Fibroblast of skin of right biceps (primary cell): ENCODE data around the gene PARN.
A peak's percentile ranks its signal among the peaks of the same experiment; 100 is the strongest.
"Not testable (repeated sequence)": the region's sequence is repeated elsewhere in the genome, so short reads cannot be mapped to it uniquely, and the experiment has no call there.

Source experiments
- DNase-seq: peaks from one replicate; pipeline ENCODE4 v3.0.0-alpha.2; 2013

The PARN gene

DNA sequence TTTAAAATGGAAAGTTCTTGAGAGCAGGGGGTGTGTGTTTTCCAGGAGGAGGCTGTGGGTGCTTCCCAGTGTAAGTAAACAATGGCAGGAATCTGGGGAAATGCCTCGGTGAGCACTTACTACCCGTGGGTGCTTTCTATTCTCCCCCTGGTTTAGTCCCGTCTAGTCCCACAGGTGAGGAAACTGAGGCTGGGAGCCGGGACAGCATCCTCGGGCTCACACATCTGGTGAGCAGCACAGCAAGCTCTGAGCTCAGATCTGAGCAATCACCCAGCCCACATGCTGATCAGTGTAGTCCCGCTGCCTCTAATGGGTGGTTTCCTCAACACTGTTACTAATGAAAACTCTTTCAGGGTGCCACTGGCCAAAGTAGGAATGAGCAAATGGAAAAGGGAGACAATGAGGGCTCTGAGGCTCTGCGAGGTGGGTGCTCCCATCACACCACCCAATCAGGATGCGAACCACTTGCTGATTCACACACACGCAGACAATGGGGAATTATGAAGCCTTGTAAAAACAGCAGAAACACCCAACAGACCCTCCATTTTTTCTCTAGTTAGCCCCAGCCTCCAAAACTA lies 202.6 kb downstream of the PARN start:
- DNase-seq: peak; percentile 47

DNA sequence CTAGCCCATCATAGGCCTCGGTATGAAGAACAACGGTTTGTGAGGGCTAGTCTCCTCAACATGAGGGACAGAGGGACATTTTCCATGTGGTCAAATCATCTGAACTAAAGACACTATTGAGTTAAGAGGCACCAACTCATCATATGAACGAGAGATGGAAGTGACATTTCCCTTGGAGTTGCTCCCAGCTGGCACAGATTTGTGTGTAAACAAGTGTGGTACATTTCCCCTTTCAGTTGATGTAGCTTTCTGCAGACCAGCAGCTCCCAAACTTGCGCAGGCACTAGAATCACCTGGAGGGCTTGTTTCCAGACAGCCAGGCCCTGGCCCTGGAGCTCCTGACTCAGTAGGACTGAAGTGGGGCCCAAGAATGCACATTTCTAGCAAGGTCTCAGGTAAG lies 205.5 kb downstream of the PARN start:
- no peak for DNase-seq

DNA sequence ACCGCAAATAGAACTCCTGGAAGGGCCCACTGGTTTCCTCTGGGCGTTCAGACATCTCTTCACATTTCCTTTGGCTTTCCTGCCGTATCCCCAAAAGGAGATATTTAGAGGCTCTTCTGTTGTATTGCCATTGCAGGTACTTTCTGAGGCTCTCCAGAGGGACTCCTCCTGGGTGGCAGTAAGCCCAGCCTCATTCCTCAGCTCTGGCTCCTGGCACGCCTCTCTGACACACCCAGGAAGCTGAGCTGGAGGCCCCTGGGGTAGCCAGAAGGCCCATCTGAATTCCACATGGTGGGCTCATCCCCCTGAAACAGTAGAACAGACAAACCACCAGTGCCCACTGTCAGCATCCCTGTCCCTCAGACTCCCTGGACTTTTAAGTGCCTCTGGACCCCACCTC lies 206.7 kb downstream of the PARN start:
- DNase-seq: peak; percentile 19

DNA sequence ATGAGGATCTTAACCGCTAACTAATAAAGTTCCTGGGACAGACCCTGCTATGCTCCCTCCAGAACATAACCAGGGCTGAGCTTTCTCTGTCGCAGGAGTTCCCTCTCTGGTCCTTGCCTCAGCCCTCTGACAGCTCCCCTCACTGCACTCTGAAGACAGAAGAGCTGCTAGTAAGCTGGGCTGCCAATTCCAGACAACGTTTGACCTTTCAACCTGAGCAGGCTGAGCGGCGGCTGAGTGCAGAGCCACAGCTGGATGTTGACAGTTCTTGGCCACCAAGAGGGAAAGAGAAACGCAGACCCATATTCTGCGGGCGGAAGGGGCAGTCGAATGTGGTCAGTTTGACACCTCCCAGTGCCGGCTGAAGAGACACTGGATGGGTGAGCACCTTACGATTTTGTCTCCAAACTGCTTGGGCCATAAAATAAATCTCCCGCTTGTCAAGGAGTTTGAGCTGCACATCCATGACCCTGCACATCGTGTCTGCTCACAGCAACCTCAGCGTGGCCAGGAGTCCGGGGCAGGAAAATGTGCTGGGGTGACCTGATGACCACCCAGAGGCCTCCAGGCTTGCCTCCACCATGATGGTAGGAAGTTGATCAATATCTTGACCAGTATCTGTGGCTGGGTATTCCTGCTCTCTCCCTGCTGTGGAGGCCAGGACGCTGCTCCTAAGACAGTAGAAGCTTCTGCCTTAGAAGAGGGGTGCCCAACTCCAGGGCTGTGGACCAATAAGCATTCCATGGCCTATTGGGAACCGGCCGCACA lies 209.2 kb downstream of the PARN start:
- DNase-seq: no peak

DNA sequence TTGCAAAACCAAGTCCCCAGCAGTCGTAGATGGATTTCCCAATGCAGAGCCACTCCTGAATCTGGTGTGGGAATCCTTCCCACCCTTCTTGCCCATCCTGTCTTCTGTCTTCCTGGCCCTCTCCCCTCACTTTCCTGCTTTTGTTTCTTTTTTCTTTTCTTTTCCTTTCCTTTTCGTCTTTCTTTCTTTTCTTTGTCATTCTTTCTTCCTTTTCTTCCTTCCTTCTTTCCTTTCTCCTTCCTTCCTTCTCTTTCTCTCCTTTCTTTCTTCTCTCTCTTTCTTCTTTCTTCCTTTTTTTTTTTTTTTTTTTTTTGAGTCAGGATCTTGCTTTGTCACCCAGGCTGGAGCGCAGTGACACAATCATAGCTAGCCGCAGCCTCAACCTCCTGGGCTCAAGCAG lies 209.8 kb downstream of the PARN start:
- not testable (repeated sequence) for DNase-seq

DNA sequence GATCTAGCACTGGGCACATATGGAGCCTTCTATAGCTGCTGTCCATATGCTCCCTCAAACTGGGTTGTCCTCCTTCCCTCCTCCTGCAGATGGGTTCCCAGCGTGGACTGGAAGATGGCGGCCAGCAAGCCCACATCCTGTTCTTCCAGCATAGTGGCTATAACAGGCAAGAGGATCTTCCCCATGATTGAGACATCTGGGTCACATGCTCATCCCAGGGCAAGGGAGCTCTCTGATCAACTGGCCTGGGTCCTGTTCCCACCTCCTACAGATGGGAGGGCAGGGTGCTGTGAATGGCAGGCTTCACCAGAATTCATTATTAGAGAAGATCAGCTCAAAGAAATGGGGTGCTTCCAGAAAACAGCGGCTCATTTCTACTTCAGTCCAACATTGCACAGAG lies 210.2 kb downstream of the PARN start:
- DNase-seq: no peak

DNA sequence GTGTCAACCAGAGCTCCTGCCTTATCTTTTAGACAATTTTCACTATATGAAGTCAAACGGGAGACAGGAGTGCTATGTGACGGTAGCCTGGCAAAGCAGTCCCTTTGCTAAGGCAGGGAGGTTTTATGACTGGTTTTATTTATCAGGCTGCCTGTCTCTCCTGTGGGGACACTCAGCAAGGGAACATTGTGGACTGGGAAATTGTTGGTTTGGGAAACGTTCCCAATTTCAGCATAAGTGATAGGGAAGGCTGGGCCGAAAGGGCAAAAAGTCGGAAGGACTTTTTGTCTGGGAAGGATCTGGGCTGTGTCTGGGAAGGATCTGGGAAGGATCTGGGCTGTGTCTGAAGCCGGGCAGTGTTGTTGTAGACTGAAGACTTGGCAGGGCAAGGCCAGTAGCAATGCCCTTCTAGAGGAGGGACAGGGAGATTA lies 211.2 kb downstream of the PARN start:
- no peak for DNase-seq

DNA sequence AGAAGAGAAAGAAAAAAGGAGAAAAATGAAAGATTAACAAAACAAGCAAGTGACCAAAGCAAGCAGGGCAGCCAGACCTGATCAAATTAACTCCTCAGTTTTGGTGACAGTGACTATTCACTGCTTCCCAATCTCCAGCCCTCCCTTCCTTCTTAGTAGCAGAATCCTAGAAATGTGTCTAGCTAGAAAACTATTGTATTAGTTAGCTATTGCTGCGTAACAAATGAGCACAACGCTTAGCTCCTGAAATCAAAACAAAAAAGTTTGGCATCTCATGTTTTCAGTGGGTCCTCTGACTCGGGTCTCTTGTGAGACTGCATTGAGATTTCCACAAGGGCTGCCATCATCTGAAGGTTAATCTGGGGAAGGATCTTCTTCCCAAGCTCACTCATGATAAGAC lies 213.9 kb downstream of the PARN start:
- no peak for DNase-seq

DNA sequence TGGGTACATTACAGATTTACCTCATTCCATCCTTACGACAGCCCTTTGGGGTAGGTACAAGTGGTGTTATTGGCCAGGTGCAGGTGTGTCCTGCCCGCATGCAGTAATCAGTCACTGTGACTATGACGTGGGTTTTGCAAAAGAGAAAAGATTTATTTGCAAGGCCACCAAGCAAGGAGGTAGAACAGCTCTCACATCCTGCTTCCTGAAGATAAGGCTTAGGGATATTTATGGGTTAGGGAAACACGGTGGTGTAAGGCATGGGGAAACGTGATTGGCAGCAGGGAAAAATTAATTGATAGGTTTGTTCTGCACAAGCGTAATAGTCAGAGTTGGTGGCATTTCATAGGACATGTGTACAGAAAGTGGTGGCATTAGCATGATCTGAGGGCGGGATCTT lies 214.8 kb downstream of the PARN start:
- DNase-seq: no peak

DNA sequence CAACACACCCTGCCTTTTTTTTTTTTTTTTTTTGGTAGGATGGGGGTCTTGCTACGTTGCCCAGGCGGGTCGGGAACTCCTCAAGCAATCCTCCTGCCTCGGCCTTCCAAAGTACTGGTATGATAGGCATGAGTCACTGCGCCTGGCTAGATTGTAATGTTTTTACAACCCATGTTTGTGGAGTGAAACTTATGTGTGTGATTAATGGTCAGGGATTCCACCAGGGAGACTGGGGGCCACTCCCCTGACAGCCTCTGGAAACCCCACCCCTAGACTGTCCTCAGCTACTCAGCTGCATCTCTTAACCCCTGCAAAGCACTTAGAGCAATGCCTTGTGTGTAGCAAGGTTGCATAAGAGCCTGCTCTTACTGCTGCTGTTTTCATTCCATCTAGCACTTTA lies 220.5 kb downstream of the PARN start:
- peak; percentile 97 for DNase-seq

DNA sequence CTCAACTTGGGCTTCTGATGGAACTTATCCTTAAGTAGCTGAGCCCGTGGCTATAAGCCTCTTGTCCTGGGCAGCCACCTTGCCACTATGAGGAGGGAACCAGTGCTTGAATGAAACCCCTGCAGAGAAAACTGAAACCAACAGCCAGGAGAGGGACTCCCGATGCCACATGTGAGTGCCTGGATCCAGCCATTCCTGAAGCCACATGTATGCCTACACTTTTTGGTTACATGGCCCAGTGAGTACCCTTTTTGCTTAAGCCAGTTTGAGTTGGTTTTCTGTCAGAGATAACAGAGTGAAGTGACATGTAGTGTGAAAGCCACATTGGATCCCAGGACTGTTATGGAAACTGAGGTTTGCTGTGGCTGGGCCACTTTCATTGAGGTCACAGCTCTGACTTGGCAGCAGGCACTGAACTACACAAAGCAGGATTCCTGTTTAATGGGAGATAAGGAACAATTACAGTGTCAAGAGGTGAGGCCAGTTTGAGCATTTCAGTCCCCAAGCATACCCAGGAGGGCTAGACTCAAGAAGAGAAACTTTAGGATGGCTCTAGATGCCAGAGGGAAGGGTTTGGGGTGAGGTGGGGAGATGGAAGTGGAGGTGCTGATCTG lies 222.2 kb downstream of the PARN start:
- DNase-seq: no peak

DNA sequence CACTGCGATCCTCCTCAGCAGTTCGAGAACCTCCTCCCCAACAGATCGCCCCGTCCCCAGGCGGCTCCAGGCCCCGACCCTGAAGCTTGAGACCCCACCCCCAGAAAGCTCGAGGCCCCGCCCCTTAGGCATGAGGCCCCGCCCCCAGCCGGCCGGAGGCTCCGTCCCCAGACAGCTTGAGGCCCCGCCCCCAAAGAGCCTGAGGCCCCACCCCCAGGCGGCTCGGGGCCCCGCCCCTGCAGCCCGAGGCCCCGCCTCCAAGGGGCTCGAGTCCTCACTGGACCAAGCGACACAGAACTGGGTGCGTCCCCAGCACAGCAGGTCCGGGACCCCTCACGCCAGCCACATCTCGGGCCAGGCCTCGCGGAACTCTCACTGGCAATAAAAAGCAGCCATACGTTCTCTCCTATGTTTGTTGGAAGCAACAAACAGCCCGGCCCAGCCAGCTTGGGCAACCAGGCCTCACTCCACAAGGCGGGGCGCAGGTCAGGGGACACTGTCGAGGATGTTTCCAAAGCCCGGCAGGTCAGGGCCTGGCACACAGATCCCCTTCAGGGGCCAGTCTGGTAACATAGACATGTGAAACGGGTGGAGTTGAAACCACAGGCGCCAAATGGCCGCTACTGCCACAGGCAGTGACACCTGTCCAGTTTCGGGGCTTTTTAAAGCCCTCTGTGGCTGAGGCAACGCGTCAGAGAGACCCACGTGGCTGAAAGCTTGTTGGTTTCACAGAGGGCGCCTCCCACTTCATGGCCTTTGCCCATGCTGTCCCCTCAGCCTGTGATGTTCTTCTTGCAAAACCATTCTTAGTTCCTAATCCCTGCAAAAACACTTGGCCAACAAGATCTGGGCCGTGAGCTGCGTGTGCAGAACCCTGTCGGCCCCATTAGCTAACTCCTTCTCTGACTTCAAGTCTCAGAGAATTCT lies 224.2 kb downstream of the PARN start:
- DNase-seq: peak; percentile 16

DNA sequence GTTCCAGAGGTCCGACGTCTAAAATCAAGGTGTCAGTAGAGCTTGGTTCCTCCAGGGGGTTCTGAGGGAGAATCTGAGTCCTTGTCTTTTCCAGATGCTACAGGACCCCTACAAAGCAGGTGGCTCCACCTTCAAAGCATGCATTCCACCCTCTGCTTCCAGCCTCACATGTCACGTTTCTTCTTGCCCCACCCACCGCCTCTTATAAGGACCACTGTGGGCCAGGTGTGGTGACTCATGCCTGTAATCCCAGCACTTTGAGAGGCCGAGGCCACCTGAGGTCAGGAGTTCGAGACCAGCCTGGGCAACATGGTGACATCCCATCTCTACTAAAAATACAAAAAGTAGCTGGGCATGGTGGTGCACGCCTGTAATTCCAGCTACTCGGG lies 227.1 kb downstream of the PARN start:
- not testable (repeated sequence) for DNase-seq

DNA sequence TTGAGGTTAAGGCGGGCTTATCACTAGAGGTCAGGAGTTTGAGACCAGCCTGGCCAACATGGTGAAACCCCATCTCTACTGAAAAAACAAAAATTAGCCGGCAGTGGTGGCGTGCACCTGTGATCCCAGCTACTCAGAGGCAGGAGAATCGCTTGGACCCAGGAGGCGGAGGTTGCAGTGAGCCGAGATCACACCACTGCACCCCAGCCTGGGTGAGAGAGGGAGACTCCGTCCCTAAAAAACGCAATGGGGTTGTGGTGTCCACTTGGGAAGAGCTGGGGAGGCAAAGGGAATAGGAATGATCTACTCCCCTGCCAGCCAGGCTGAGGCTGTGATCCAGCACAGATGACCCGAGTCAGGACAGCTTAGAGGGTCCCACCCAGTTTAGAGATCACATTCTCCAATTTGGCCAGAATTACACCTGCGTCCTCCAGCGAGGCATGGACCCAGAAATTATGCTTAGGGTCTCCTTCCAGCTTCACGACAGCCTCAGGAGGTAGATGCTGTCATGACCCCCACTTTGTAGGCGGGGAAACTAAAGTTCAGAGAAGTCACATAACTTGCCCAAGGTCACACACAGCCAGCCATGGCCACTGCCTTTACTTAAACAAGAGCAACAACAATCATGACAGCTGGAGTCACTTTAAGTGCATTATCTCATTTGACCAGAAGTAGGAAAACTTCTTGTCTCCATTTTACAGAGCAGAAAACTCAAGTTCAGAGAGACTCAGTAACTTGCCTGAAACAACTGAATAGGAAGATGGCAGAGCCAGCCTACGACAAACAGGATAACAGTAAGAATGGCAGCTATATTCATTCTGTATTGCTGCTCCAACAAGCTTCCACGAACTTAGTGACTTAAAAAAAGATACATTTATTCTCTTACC lies 227.7 kb downstream of the PARN start:
- not testable (repeated sequence) for DNase-seq

DNA sequence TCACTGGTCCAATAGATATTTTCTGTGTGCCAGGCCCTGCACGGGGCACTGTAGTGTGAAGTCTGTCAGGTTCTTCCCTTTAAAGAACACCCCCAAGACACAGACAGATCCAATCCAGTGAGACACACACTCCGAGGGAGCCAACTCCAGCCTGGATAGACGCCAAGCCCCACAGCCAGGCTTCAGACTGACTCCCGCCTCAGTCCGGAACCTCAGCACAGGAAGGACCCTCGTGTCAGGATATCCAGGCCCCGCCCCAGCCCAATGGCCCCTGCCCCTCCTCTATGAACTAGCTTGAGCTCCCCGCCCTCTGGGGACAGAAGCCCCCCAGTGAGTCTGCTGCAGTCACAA lies 228.4 kb downstream of the PARN start:
- peak; percentile 47 for DNase-seq

DNA sequence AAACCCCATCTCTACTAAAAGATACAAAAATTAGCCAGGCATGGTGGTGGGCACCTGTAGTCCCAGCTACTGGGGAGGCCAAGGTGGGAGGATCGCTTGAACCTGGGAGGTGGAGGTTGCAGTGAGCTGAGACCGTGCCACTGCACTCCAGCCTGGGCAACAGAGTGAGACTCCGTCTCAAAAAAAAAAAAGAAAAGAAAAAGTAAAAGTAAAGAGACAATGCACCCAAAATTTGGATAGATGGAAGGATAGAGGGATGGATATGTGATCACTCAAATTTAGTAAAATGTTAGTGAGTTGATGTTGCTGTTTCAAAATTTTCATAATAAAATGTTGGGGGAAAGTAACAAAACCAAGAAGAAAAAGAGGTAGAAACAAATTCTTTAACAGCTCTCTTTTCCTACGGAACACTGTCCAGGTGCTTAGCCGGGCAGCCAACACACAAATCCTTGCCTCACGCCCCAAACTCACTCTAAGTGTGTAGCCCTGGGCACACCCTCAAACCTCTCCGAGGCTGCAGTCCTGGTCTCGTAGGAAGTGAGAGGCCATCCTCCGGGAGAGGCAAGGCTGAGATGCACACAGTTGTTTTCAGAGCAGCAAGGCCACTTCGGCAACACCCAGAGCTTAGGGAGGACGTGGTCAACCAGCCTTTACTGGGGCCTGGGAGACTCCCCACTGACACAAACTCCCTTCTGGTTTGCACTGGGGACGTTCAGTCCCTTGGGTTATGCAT lies 228.9 kb downstream of the PARN start:
- DNase-seq: not testable (repeated sequence)

DNA sequence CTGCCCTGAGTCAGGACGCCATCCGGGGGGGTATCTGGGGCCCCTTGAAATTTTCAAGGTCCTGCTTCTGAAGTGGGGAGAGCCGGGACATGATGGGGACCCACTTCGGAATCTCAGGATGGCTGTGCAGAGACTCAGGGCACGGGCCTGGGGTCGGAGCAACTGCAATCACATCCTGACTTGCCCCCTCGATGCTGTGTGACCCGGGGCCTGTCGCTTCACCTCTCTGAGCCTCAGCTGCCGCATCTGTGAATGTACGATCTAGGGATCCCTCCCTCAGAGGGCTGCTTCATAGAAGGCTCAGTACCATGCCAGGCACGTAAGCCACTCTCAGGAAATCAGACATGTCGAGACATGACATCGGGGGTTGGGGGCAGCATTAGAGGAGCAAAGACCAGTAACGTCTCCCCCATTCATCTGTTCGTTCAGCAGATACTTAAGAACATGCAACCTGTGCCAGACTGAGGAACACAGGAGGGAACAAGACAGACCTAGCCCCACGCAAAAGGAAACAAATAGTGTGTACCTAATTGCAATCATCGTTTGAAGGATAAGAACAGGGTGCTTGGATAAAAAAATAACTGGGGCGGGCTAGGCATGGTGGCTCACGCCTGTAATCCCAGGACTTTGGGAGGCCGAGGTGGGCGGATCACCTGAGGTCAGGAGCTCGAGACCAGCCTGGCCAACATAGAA lies 229.6 kb downstream of the PARN start:
- DNase-seq: no peak

DNA sequence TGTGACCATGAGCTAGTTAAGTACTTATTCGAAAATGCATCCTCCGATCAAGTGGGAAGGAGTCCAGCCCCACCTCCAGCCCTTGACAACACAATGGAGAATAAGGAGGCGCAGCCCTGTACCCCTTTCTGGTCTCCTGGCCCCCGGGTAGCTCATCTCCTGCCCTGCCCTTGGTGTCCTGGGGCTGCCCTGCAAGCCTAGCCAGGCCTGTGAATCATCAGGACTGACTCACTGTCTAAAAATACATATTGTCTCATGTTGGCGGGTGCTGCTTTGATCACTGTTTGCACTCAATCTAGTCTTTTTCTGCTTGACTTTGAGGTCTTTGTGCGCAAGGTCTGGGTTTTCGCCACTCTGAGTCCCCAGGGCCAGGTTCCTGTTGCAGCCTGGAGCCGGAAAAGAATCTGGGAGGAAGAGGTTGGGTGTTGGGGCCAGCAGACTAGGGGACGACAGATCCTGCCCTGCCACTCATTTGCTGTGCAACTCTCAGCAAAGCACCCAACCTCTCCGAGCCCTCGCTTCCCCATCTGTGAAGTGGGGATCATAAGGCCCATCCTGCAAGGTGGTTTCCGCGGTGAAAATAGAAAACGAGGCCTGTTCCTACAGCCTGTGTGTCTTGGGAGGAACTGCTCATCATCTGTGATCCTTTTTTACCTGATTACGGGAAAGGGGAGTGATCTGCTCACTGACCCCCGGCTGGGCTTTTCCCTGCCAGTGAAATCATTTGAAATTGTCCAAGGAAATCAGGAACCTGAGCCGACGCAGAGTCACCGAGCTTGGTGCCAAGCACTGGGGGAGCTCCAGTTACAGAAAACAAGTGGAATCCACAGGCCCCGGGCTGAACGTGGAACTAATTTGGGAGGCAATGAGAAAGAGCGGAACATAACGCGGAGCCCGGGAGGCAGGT lies 230.4 kb downstream of the PARN start:
- DNase-seq: peak; percentile 84

DNA sequence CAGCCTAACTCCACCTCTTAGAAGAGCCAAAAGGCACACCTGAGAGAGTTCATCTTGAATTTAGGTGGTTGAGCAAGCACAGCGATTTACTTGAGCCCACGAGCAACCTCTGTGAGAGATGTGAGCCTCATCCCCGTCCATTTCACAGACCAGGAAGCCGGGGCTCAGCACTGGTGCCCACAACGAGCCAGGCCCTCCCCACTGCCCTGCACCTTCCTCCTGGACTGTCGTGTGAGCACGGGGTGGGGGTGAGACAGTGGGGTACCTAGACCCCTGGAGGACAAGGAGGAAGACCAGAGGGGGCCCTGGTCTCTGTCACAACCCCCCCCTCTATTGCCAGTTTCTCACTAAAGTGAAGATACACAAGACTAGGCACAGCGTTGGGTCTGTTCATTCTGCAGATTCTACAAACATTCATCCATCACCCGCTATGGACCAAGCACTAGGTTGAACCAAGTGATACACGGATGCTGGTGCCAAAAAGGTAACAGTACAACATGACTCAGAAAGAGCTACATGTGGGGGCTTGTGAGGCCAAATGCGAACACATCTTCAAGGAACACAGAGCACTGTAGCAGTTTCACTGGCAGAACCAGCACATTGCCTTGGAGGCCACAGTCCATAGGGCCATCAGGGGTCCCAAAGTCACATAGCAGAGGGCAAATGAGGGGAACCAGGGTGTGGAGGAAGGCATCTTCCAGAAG lies 231.9 kb downstream of the PARN start:
- DNase-seq: no peak
